AG09309 (cell line): ENCODE data around the gene ZC3H15.

ENCODE experiments used
- DNase-seq: peaks from one replicate; pipeline ENCODE4 v3.0.0-alpha.2; 2010; ENCODE audit warnings: low read depth
- H3K4me3 ChIP-seq: 2 replicates; pipeline ENCODE4 v1.5.1; 2011; ENCODE audit warnings: mild to moderate bottlenecking, low read depth, low read length, moderate library complexity; ENCODE audit not compliant: control insufficient read depth
- TF ChIP-seq, protein P1 (sequence below): IDR thresholded peaks from 2 replicates; pipeline ENCODE4 v1.5.1; 2011; ENCODE audit warnings: mild to moderate bottlenecking, low read depth, low read length, inconsistent platforms; ENCODE audit not compliant: insufficient read depth, control insufficient read depth; ENCODE audit errors: missing control alignments

ZC3H15 gene

DNA sequence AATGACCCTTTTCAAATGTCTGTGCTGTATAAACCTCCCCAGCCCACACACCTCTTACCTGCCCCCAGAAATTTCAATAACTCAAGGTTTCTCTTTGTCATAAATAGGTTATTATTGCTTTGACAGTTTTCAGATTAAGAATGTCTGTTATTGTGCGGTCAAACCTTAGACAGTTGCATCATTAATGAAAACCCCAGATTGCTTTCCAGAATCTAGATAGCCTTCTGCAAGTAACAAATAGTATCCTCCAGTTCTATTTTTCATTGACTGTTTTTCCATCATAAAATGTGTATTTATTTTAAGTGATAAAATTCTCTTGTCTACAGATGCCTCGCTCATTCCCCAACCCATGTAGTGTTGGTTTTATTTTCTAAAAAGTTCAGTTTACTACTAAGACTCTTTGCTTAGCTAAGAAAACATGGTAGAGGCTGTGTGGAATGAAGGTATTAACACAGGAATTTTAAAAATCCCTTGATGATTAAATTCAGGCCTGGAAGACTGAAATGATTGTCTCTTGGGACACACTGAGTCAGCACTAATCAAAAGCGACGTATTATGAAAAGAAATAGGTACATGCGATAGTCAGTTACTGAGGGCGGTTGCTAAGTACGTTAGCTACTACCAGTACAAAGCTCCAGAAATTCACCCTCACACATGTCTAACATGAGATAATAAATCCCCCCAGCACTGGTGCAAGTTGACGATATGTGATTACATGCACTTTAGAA is 65.4 kb downstream of the ZC3H15 start:
- no peak overlapping the region for H3K4me3 ChIP-seq
- DNase-seq: no peak
- TF ChIP-seq, protein P1, sequence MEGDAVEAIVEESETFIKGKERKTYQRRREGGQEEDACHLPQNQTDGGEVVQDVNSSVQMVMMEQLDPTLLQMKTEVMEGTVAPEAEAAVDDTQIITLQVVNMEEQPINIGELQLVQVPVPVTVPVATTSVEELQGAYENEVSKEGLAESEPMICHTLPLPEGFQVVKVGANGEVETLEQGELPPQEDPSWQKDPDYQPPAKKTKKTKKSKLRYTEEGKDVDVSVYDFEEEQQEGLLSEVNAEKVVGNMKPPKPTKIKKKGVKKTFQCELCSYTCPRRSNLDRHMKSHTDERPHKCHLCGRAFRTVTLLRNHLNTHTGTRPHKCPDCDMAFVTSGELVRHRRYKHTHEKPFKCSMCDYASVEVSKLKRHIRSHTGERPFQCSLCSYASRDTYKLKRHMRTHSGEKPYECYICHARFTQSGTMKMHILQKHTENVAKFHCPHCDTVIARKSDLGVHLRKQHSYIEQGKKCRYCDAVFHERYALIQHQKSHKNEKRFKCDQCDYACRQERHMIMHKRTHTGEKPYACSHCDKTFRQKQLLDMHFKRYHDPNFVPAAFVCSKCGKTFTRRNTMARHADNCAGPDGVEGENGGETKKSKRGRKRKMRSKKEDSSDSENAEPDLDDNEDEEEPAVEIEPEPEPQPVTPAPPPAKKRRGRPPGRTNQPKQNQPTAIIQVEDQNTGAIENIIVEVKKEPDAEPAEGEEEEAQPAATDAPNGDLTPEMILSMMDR: no peak

DNA sequence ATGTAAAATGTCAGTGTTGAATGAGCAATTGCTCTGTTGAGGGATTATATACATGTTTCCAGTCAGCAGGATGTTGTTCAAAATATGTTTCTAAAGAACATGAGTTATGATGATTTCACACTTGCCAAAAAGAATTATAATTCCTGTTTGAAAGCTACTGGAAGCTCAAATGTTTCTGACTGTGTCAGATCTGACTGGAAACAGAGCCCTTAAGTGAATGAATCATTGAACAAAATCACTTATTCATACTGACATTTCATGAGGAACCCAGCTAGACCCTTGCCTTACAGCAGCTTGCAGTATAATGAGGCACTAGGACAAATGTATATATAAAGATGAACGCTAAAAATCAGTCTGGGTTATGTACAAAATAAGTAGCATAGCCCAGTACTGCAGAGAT is 68.4 kb downstream of the ZC3H15 start:
- no peak for DNase-seq
- H3K4me3 ChIP-seq: no peak overlapping the region
- TF ChIP-seq, protein P1: no peak

DNA sequence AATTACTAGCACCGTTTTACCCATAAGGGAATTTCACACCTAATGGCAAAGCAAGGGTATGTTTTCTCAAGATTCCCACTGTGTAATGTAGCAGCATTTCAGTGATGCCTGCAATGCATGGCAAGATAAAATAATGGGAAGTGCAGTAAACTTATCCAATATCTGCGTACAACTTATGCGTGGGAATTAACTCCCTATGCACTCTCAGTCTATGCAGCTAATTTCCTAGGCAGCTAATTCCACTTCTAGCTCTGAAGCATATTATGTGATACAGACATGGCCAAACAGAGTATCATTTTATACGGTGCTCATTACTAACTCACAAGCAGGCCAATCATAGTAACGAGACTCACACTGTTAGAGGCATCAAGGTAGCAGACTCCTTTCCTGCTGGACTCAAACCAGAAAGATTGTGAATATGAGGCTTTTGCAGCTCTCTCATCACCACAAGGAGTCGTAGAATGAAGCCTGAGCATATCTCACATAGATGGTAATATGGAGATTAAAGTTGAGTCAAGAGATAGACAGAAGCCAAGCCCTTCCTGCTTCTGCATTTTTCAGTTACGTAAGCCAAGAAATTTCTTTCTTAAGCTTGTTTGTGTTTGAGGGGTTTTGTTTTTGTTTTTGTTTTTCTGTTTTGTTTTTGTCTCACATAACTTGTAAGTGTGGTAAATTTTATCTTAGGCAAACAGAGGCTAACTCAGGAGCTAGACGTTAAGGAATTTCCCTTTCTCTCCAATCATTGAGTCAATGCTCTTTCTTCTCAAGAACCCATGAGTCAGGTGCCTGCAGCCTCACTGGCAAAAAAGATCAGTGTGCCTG is 69.0 kb downstream of the ZC3H15 start:
- DNase-seq: no peak
- TF ChIP-seq, protein P1: no peak
- H3K4me3 ChIP-seq: no peak overlapping the region

DNA sequence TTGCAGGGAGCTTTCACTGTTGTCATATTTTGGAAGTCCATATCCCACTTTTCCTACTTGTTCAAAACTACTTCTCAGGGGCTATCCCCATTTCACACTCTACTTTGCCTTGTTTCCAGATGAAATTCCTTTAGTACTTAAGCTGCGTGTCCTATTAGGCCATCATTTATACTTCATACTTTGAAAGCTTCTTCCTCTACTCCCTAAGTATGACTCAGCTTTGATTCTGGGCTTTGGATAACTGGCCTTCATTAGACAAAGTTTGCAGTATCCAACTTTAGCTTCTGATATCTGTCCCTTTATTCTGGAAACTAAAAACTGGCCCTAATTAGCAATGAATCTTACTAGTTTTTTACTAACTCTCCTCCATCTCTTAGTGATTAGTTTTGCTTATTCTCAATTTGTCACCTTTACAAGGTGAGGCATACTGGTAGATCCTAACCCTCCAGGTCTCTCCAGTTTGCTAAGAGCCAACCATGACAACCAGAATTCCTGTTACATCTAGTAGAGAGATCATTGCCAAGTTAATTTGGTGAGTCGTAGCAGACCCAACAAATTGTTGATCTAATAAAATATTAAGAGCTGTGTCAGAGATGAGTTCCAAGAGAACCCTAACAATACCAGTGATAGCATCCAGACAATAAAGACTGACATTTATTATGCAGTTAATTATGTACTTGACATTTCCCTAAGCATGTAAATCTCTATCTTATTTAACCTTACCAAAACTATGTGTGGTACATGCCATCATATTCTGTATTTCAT is 72.6 kb downstream of the ZC3H15 start:
- DNase-seq: no peak
- no peak overlapping the region for H3K4me3 ChIP-seq
- TF ChIP-seq, protein P1: no peak
